ENCODE measurements around the gene SLC49A4.

Gene SLC49A4

DNA sequence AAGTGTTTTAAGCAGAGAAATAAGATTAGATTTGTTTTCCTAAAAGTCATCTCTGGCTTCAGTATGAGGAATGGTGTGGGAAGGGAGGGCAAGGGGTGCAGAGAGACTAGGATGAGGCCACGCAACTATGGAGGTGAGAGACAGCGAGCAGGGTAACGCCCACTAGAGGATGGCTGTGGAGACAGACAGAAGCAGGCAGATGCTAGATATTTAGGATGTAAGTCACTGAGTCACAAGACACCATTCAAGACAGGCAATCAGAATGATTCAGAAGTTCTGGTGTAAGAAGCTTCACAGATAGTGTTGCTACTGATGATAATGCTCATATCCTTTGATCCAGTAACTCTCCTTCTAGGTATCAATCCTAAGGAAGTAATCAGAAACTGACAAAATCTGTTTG is 20.3 kb upstream of the SLC49A4 start (continued):
- no peak for TF ChIP-seq MZF1 (tag by site-specific recombination; IDR thresholded peaks at IDR 0.05; ENCODE audit: borderline replicate concordance)
- no peak for TF ChIP-seq ZNF146 (tag by site-specific recombination; IDR thresholded peaks at IDR 0.05)
- TF ChIP-seq ZNF366 (tag by site-specific recombination; conservative IDR thresholded peaks at IDR 0.05), result no peak
- no peak for TF ChIP-seq ZNF24 (tag by site-specific recombination; IDR thresholded peaks at IDR 0.05)
- TF ChIP-seq ZNF561 (tag by site-specific recombination; IDR thresholded peaks at IDR 0.05; ENCODE audit: borderline replicate concordance), result no peak
- TF ChIP-seq TRIM28 (IDR thresholded peaks at IDR 0.05; ENCODE audit: borderline replicate concordance, low read length), result no peak
- TF ChIP-seq ZNF140 (tag by site-specific recombination; IDR thresholded peaks at IDR 0.05), result no peak
- TF ChIP-seq FEZF1 (tag by site-specific recombination; IDR thresholded peaks at IDR 0.05), result no peak
- TF ChIP-seq ZSCAN30 (tag by site-specific recombination; IDR thresholded peaks at IDR 0.05), result no peak

DNA sequence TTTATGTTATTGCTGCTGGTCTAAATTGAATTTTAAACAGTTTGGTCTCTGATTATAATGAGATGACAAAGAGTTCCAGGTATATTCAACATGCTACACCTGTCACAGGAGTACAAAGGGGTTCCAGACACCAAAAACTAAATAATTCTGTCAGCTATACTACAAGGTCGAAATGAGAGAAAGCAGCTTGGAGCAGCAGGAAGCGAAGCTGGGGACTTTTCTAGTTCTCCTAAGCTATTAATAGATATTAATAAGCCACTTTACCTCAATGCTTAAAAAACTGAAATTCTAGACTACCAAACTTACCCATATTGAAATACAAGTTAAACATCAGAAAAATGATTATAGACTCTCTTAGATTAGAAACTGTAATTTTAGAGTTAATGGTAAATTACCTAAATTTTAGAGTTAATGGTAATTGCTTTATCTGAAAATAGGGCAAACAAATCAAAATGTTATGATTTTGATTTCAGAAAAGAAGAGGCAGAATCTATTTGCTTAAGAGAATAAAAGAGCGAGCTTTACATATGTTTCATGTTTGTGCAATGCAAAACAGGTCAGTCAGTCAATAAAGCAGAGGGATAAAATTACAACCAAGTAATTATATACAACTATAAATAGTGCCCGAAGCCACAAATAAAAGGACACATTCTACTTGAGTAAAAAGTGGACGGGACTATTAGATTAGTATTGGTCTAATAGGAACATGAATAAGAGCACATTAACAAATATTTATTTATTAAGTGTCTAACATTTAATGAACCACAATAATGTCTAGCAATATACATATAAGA is 18.0 kb upstream of the SLC49A4 start:
- H3K4me3 ChIP-seq (ENCODE audit: low read depth, low read length), result no peak overlapping the region
- H3K27ac ChIP-seq (ENCODE audit: extremely low read depth, low read depth, low read length), result no peak overlapping the region
- ChIA-PET POLR2A (no interaction called here), CTCF (no interaction called here)
- no peaks in the 10 kb centered on the region for H3K4me1 ChIP-seq (ENCODE audit: control insufficient read depth, insufficient read depth, low read length)
- TF ChIP-seq ZNF660 (tag by site-specific recombination; IDR thresholded peaks at IDR 0.05) (no peak), FEZF1 (tag by site-specific recombination; IDR thresholded peaks at IDR 0.05) (0 out of 2 replicates have a peak, but pooled peaks have one; percentile 15), ZNF510 (tag by site-specific recombination; IDR thresholded peaks at IDR 0.05; ENCODE audit: insufficient replicate concordance) (no peak)
- TF ChIP-seq, protein P1, sequence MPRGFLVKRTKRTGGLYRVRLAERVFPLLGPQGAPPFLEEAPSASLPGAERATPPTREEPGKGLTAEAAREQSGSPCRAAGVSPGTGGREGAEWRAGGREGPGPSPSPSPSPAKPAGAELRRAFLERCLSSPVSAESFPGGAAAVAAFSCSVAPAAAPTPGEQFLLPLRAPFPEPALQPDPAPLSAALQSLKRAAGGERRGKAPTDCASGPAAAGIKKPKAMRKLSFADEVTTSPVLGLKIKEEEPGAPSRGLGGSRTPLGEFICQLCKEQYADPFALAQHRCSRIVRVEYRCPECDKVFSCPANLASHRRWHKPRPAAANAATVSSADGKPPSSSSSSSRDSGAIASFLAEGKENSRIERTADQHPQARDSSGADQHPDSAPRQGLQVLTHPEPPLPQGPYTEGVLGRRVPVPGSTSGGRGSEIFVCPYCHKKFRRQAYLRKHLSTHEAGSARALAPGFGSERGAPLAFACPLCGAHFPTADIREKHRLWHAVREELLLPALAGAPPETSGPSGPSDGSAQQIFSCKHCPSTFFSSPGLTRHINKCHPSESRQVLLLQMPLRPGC (tag by site-specific recombination; IDR thresholded peaks at IDR 0.05), result no peak
- no peaks in the 10 kb centered on the region for H3K9me3 ChIP-seq (ENCODE audit: control insufficient read depth, insufficient read depth, low read depth, low read length)
- peaks cover 0 to 5% of the 10 kb centered on the region in 2 experiments; a peak in 1 of 3 replicates for H3K36me3 ChIP-seq (ENCODE audit: control insufficient read depth in 2 of 2, insufficient read depth in 1 of 2, low read length in 2 of 2)

DNA sequence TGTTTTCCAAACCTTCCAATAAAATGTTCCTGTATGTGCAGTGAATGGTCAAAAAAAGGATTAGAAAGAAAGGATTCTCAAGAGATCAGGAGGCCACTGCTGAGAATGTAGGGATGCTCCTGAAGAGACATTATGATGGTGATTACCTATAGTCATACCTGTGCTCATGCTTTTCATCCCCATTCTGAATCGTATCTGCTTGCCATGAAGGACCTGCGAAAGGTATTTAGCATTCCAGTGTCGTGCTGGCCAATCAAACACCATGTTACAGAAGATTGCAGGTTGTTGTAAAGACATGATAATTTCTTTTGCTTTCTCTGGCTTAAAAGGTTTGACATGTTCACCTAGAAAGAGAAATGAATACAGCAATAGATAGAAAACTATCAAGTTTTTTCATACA is 17.3 kb upstream of the SLC49A4 start:
- Histone ChIP-seq H3K4me3 (ENCODE audit: low read depth, low read length) (no peak overlapping the region), H3K9me3 (ENCODE audit: control insufficient read depth, insufficient read depth, low read depth, low read length) (no peaks in the 10 kb centered on the region), H3K4me1 (ENCODE audit: control insufficient read depth, insufficient read depth, low read length) (no peaks in the 10 kb centered on the region), H3K27ac (ENCODE audit: extremely low read depth, low read depth, low read length) (no peak overlapping the region), H3K36me3 (ENCODE audit: control insufficient read depth in 2 of 2, insufficient read depth in 1 of 2, low read length in 2 of 2) (peaks cover 0 to 5% of the 10 kb centered on the region in 2 experiments; a peak in 1 of 3 replicates)
- CTCF ChIA-PET, result no interaction called here
- POLR2A ChIA-PET, result no interaction called here
- TF ChIP-seq, protein P2, sequence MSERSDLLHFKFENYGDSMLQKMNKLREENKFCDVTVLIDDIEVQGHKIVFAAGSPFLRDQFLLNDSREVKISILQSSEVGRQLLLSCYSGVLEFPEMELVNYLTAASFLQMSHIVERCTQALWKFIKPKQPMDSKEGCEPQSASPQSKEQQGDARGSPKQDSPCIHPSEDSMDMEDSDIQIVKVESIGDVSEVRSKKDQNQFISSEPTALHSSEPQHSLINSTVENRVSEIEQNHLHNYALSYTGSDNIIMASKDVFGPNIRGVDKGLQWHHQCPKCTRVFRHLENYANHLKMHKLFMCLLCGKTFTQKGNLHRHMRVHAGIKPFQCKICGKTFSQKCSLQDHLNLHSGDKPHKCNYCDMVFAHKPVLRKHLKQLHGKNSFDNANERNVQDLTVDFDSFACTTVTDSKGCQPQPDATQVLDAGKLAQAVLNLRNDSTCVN (tag by site-specific recombination; optimal IDR thresholded peaks at IDR 0.05), result no peak
- TF ChIP-seq TCF7L2 (IDR thresholded peaks at IDR 0.05; ENCODE audit: borderline replicate concordance, low read depth, low read length), result no peak
- TF ChIP-seq KLF1 (tag by site-specific recombination; IDR thresholded peaks at IDR 0.05), result no peak

DNA sequence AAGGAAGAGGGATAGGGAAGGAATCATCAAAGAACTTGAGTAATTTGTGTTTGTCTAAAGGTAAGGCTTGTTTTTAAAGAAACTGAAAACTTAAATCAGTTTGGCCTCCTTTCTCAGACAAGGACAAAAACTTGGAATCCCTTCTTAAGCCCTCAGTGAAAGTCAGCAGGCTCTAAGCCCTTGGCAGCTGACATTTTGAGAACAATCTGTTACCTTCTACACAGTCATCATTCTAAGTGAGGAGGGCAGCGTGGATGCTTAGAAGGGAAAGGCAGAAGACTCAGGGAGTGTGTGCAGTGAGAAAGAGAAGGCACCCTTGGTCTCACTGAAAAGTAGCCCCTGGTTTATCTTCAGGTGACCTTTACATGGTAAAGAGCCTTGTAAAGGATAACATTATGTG is 12.1 kb upstream of the SLC49A4 start:
- ChIA-PET POLR2A (no interaction called here), CTCF (no interaction called here)
- Histone ChIP-seq H3K4me3 (ENCODE audit: low read depth, low read length) (no peak overlapping the region), H3K9me3 (ENCODE audit: control insufficient read depth, insufficient read depth, low read depth, low read length) (no peaks in the 10 kb centered on the region), H3K27ac (ENCODE audit: extremely low read depth, low read depth, low read length) (no peak overlapping the region), H3K36me3 (ENCODE audit: control insufficient read depth in 2 of 2, insufficient read depth in 1 of 2, low read length in 2 of 2) (no peaks in the 10 kb centered on the region), H3K4me1 (ENCODE audit: control insufficient read depth, insufficient read depth, low read length) (no peaks in the 10 kb centered on the region)
- TF ChIP-seq, protein P3, sequence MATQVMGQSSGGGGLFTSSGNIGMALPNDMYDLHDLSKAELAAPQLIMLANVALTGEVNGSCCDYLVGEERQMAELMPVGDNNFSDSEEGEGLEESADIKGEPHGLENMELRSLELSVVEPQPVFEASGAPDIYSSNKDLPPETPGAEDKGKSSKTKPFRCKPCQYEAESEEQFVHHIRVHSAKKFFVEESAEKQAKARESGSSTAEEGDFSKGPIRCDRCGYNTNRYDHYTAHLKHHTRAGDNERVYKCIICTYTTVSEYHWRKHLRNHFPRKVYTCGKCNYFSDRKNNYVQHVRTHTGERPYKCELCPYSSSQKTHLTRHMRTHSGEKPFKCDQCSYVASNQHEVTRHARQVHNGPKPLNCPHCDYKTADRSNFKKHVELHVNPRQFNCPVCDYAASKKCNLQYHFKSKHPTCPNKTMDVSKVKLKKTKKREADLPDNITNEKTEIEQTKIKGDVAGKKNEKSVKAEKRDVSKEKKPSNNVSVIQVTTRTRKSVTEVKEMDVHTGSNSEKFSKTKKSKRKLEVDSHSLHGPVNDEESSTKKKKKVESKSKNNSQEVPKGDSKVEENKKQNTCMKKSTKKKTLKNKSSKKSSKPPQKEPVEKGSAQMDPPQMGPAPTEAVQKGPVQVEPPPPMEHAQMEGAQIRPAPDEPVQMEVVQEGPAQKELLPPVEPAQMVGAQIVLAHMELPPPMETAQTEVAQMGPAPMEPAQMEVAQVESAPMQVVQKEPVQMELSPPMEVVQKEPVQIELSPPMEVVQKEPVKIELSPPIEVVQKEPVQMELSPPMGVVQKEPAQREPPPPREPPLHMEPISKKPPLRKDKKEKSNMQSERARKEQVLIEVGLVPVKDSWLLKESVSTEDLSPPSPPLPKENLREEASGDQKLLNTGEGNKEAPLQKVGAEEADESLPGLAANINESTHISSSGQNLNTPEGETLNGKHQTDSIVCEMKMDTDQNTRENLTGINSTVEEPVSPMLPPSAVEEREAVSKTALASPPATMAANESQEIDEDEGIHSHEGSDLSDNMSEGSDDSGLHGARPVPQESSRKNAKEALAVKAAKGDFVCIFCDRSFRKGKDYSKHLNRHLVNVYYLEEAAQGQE (tag by site-specific recombination; IDR thresholded peaks at IDR 0.05), result no peak
- TF ChIP-seq ZNF600 (tag by site-specific recombination; IDR thresholded peaks at IDR 0.05) (no peak), ZNF350 (tag by site-specific recombination; IDR thresholded peaks at IDR 0.05) (no peak), ZNF248 (tag by site-specific recombination; IDR thresholded peaks at IDR 0.05) (no peak), ZNF585B (tag by site-specific recombination; IDR thresholded peaks at IDR 0.05) (no peak), ZNF416 (tag by site-specific recombination; IDR thresholded peaks at IDR 0.05) (no peak), ZSCAN30 (tag by site-specific recombination; IDR thresholded peaks at IDR 0.05) (no peak)
